HEK293 (cell line): ENCODE results near the gene CKM.

Experiments
- CTCF ChIA-PET: fragments of 350-600 bp; formaldehyde crosslinking; extraction: SDS; loops from one replicate; lab custom pipeline; 2021; ENCODE audit warnings: antibody characterized with exemption; lab: Yijun Ruan, JAX
- POLR2A ChIA-PET: fragments of 300-600 bp; formaldehyde crosslinking; extraction: SDS; loops from one replicate; lab custom pipeline; 2020; ENCODE audit warnings: antibody characterized with exemption, inconsistent platforms; lab: Yijun Ruan, JAX
- H3K27ac ChIP-seq: fragments of 200-500 bp; sonication (Bioruptor generic); 2 replicates; pipeline ENCODE4 v1.5.1; 2014; ENCODE audit warnings: low read depth, low read length, control low read depth, inconsistent platforms; ENCODE audit errors: extremely low read depth
- H3K36me3 ChIP-seq, 2 experiments: fragments of 200-500 bp in 1 of 2; sonication (Bioruptor generic) in 1 of 2; 1 replicate in 1 of 2; 2 replicates in 1 of 2; pipeline ENCODE4 v1.5.1; 2014 to 2017; ENCODE audit warnings: inconsistent platforms in 2 of 2, low read length in 2 of 2; ENCODE audit not compliant: control insufficient read depth in 2 of 2, insufficient read depth in 1 of 2
- H3K4me1 ChIP-seq: fragments of 200-500 bp; sonication (Bioruptor generic); 2 replicates; pipeline ENCODE4 v1.5.1; 2014; ENCODE audit warnings: mild to moderate bottlenecking, low read length, inconsistent platforms; ENCODE audit not compliant: control insufficient read depth, insufficient read depth
- H3K4me3 ChIP-seq: 2 replicates; pipeline ENCODE4 v1.5.1; 2011; ENCODE audit warnings: low read depth, mild to moderate bottlenecking, control low read depth, low read length, moderate library complexity
- H3K9me3 ChIP-seq: fragments of 200-500 bp; sonication (Bioruptor generic); 2 replicates; pipeline ENCODE4 v1.5.1; 2014; ENCODE audit warnings: low read depth, low read length, inconsistent platforms; ENCODE audit not compliant: control insufficient read depth, insufficient read depth
- GLI4 ChIP-seq: fragments of 450-650 bp; formaldehyde crosslinking; IDR thresholded peaks from 2 replicates; pipeline ENCODE4 v1.5.1; 2016; ENCODE audit warnings: missing biosample characterization, missing genetic modification characterization
- SCRT1 ChIP-seq: fragments of 450-650 bp; formaldehyde crosslinking; IDR thresholded peaks from 2 replicates; pipeline ENCODE4 v1.5.1; 2016; ENCODE audit warnings: missing biosample characterization, missing genetic modification characterization, borderline replicate concordance
- TCF7L2 ChIP-seq: IDR thresholded peaks from 2 replicates; pipeline ENCODE4 v1.6.1; 2011; ENCODE audit warnings: low read depth, mild to moderate bottlenecking, inconsistent platforms, low read length, moderate library complexity, borderline replicate concordance
- ZNF10 ChIP-seq: fragments of 450-650 bp; formaldehyde crosslinking; IDR thresholded peaks from 2 replicates; pipeline ENCODE4 v1.5.1; 2017; ENCODE audit warnings: missing biosample characterization, missing genetic modification characterization
- ZNF133 ChIP-seq: fragments of 450-650 bp; formaldehyde crosslinking; IDR thresholded peaks from 2 replicates; pipeline ENCODE4 v1.5.1; 2016; ENCODE audit warnings: missing biosample characterization, missing genetic modification characterization
- ZNF239 ChIP-seq: fragments of 450-650 bp; formaldehyde crosslinking; IDR thresholded peaks from 2 replicates; pipeline ENCODE4 v1.5.1; 2016; ENCODE audit warnings: missing biosample characterization, missing genetic modification characterization
- ZNF37A ChIP-seq: fragments of 450-650 bp; IDR thresholded peaks from 2 replicates; pipeline ENCODE4 v1.5.1; 2018; ENCODE audit warnings: missing biosample characterization, missing genetic modification characterization
- ZNF423 ChIP-seq: fragments of 450-650 bp; formaldehyde crosslinking; IDR thresholded peaks from 2 replicates; pipeline ENCODE4 v1.5.1; 2016; ENCODE audit warnings: missing biosample characterization, missing genetic modification characterization
- ZNF48 ChIP-seq: fragments of 450-650 bp; formaldehyde crosslinking; IDR thresholded peaks from 2 replicates; pipeline ENCODE4 v1.5.1; 2016; ENCODE audit warnings: missing biosample characterization, missing genetic modification characterization
- ZNF510 ChIP-seq: fragments of 450-650 bp; formaldehyde crosslinking; IDR thresholded peaks from 2 replicates; pipeline ENCODE4 v1.5.1; 2018; ENCODE audit warnings: mild to moderate bottlenecking, missing genetic modification characterization, missing biosample characterization; ENCODE audit not compliant: insufficient replicate concordance
- ZNF548 ChIP-seq: fragments of 450-650 bp; formaldehyde crosslinking; IDR thresholded peaks from 2 replicates; pipeline ENCODE4 v1.5.1; 2016; ENCODE audit warnings: missing biosample characterization, missing genetic modification characterization
- ZNF571 ChIP-seq: fragments of 450-650 bp; formaldehyde crosslinking; IDR thresholded peaks from 2 replicates; pipeline ENCODE4 v1.5.0; 2017; ENCODE audit warnings: missing biosample characterization, missing genetic modification characterization
- ZNF660 ChIP-seq: fragments of 450-650 bp; IDR thresholded peaks from 2 replicates; pipeline ENCODE4 v1.5.1; 2018; ENCODE audit warnings: missing biosample characterization, mild to moderate bottlenecking, missing genetic modification characterization
- ZNF776 ChIP-seq: fragments of 450-650 bp; formaldehyde crosslinking; IDR thresholded peaks from 2 replicates; pipeline ENCODE4 v1.5.0; 2017; ENCODE audit warnings: missing biosample characterization, missing genetic modification characterization, borderline replicate concordance
- ZNF792 ChIP-seq: fragments of 450-650 bp; formaldehyde crosslinking; IDR thresholded peaks from 2 replicates; pipeline ENCODE4 v1.5.1; 2016; ENCODE audit warnings: missing biosample characterization, missing genetic modification characterization
- ZNF837 ChIP-seq: fragments of 450-650 bp; formaldehyde crosslinking; IDR thresholded peaks from 2 replicates; pipeline ENCODE4 v1.5.1; 2016; ENCODE audit warnings: missing biosample characterization, missing genetic modification characterization
- ZNF843 ChIP-seq: fragments of 450-650 bp; formaldehyde crosslinking; IDR thresholded peaks from 2 replicates; pipeline ENCODE4 v1.5.1; 2016; ENCODE audit warnings: missing biosample characterization, missing genetic modification characterization
- TF ChIP-seq, protein P1 (sequence below): fragments of 450-650 bp; formaldehyde crosslinking; IDR thresholded peaks from 2 replicates; pipeline ENCODE4 v1.5.1; 2016; ENCODE audit warnings: missing biosample characterization, missing genetic modification characterization
- TF ChIP-seq, protein P2 (sequence below): fragments of 450-650 bp; formaldehyde crosslinking; IDR thresholded peaks from 2 replicates; pipeline ENCODE4 v1.5.1; 2016; ENCODE audit warnings: missing biosample characterization, missing genetic modification characterization

Gene CKM

DNA sequence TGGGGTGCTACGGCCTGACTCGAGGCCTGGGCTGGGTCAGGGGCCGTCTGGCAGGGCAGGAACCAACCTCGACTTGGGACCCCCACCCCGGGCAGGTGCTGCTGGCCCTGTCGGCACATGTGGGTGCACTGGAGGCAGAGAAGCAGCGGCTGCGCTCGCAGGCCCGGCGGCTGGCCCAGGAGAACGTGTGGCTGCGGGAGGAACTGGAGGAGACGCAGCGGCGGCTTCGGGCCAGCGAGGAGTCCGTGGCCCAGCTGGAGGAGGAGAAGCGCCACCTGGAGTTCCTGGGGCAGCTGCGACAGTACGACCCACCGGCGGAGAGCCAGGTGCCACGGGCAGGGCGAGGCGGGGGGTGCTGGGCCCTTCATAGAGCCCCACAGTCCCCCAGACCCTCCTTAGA lies 23.8 kb upstream of the CKM start (continued):
- TF ChIP-seq, protein P1, sequence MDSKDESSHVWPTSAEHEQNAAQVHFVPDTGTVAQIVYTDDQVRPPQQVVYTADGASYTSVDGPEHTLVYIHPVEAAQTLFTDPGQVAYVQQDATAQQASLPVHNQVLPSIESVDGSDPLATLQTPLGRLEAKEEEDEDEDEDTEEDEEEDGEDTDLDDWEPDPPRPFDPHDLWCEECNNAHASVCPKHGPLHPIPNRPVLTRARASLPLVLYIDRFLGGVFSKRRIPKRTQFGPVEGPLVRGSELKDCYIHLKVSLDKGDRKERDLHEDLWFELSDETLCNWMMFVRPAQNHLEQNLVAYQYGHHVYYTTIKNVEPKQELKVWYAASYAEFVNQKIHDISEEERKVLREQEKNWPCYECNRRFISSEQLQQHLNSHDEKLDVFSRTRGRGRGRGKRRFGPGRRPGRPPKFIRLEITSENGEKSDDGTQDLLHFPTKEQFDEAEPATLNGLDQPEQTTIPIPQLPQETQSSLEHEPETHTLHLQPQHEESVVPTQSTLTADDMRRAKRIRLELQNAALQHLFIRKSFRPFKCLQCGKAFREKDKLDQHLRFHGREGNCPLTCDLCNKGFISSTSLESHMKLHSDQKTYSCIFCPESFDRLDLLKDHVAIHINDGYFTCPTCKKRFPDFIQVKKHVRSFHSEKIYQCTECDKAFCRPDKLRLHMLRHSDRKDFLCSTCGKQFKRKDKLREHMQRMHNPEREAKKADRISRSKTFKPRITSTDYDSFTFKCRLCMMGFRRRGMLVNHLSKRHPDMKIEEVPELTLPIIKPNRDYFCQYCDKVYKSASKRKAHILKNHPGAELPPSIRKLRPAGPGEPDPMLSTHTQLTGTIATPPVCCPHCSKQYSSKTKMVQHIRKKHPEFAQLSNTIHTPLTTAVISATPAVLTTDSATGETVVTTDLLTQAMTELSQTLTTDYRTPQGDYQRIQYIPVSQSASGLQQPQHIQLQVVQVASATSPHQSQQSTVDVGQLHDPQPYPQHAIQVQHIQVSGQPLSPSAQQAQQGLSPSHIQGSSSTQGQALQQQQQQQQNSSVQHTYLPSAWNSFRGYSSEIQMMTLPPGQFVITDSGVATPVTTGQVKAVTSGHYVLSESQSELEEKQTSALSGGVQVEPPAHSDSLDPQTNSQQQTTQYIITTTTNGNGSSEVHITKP (tag by site-specific recombination): no peak
- TF ChIP-seq ZNF660 (tag by site-specific recombination) (no peak), ZNF10 (tag by site-specific recombination) (no peak), GLI4 (tag by site-specific recombination) (no peak)

DNA sequence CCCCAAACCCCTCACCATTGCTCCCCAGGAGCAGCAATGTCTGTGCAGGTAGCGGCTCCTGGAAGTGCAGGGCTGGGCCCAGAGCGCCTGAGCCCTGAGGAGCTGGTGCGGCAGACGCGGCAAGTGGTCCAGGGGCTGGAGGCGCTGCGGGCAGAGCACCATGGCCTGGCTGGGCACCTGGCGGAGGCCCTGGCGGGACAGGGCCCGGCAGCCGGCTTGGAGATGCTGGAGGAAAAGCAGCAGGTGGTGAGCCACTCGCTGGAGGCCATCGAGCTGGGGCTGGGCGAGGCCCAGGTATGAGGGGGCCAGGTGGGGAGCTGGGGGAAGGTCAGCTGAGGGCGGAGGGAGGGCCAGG lies 22.8 kb upstream of the CKM start:
- Histone ChIP-seq H3K4me1 (no peaks in the 10 kb centered on the region), H3K27ac (no peak overlapping the region), H3K4me3 (no peak overlapping the region), H3K9me3 (no peaks in the 10 kb centered on the region), H3K36me3 (peaks cover under 1 to 28% of the 10 kb centered on the region in 2 experiments; a peak in 2 of 3 replicates)
- ChIA-PET POLR2A (no interaction called here), CTCF (no interaction called here)
- TF ChIP-seq SCRT1 (no peak), ZNF48 (tag by site-specific recombination) (no peak), ZNF423 (tag by site-specific recombination) (no peak), ZNF792 (no peak), ZNF239 (no peak), TCF7L2 (no peak), ZNF37A (tag by site-specific recombination) (no peak), ZNF843 (tag by site-specific recombination) (no peak), ZNF510 (tag by site-specific recombination) (no peak), ZNF776 (tag by site-specific recombination) (no peak), ZNF571 (tag by site-specific recombination) (no peak), ZNF10 (tag by site-specific recombination) (no peak), ZNF548 (tag by site-specific recombination) (no peak), ZNF837 (tag by site-specific recombination) (no peak), ZNF133 (no peak)
- TF ChIP-seq, protein P2, sequence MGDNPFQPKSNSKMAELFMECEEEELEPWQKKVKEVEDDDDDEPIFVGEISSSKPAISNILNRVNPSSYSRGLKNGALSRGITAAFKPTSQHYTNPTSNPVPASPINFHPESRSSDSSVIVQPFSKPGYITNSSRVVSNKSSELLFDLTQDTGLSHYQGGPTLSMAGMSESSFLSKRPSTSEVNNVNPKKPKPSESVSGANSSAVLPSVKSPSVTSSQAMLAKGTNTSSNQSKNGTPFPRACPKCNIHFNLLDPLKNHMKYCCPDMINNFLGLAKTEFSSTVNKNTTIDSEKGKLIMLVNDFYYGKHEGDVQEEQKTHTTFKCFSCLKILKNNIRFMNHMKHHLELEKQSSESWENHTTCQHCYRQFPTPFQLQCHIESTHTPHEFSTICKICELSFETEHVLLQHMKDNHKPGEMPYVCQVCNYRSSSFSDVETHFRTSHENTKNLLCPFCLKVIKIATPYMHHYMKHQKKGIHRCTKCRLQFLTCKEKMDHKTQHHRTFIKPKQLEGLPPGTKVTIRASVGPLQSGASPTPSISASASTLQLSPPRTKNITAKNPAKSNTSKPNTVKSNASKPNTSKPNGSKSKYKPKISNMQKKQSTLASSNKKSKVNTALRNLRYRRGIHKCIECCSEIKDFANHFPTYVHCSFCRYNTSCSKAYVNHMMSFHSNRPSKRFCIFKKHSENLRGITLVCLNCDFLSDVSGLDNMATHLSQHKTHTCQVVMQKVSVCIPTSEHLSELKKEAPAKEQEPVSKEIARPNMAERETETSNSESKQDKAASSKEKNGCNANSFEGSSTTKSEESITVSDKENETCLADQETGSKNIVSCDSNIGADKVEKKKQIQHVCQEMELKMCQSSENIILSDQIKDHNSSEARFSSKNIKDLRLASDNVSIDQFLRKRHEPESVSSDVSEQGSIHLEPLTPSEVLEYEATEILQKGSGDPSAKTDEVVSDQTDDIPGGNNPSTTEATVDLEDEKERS: no peak
